Measurements from ENCODE around the gene TMEM30B.

The TMEM30B gene

GRCh38 chr14:61297581-61297980 is 16.4 kb upstream of the TMEM30B start:
- DNase-seq (ENCODE audit: low read depth) = no peak
- Histone ChIP-seq H3K27me3 (replicated peaks; ENCODE audit: control insufficient read depth, insufficient read depth, low read length) (no peaks in the 10 kb centered on the region), H3K36me3 (ENCODE audit: control insufficient read depth, insufficient read depth, low read length, severe bottlenecking) (no peaks in the 10 kb centered on the region), H3K9ac (ENCODE audit: low read length) (no peak overlapping the region), H3K9me3 (ENCODE audit: control insufficient read depth, low read length) (peaks cover 5% of the 10 kb centered on the region), H3K4me3 (ENCODE audit: low read length) (no peak overlapping the region), H3K4me1 (ENCODE audit: control insufficient read depth, insufficient read depth, low read length) (no peaks in the 10 kb centered on the region)

- H3K4me1 ChIP-seq (ENCODE audit: control insufficient read depth, insufficient read depth, low read length) = no peaks in the 10 kb centered on the region
- H3K36me3 ChIP-seq (ENCODE audit: control insufficient read depth, insufficient read depth, low read length, severe bottlenecking) = no peaks in the 10 kb centered on the region
- no peaks in the 10 kb centered on the region for H3K27me3 ChIP-seq (replicated peaks; ENCODE audit: control insufficient read depth, insufficient read depth, low read length)
- H3K4me3 ChIP-seq (ENCODE audit: low read length) = no peak overlapping the region
- peaks cover 2% of the 10 kb centered on the region for H3K9me3 ChIP-seq (ENCODE audit: control insufficient read depth, low read length)
- DNase-seq (ENCODE audit: low read depth) = peak; percentile 75
- no peak overlapping the region for H3K9ac ChIP-seq (ENCODE audit: low read length)
Measured at GRCh38 chr14:61296719-61297502, 15.8 kb upstream of the TMEM30B start.

- Histone ChIP-seq H3K4me3 (ENCODE audit: low read length) (no peak overlapping the region), H3K9ac (ENCODE audit: low read length) (no peak overlapping the region), H3K36me3 (ENCODE audit: control insufficient read depth, insufficient read depth, low read length, severe bottlenecking) (no peaks in the 10 kb centered on the region), H3K27me3 (replicated peaks; ENCODE audit: control insufficient read depth, insufficient read depth, low read length) (no peaks in the 10 kb centered on the region), H3K4me1 (ENCODE audit: control insufficient read depth, insufficient read depth, low read length) (no peaks in the 10 kb centered on the region), H3K9me3 (ENCODE audit: control insufficient read depth, low read length) (no peaks in the 10 kb centered on the region)
- no peak for DNase-seq (ENCODE audit: low read depth)
Measured at GRCh38 chr14:61296151-61296550, 15.0 kb upstream of the TMEM30B start.

- Histone ChIP-seq H3K36me3 (ENCODE audit: control insufficient read depth, insufficient read depth, low read length, severe bottlenecking) (no peaks in the 10 kb centered on the region), H3K9me3 (ENCODE audit: control insufficient read depth, low read length) (no peaks in the 10 kb centered on the region)
Measured at GRCh38 chr14:61290701-61291100, 9.6 kb upstream of the TMEM30B start.

GRCh38 chr14:61288720-61289119 is 7.6 kb upstream of the TMEM30B start:
- H3K36me3 ChIP-seq (ENCODE audit: control insufficient read depth, insufficient read depth, low read length, severe bottlenecking) = no peaks in the 10 kb centered on the region
- no peaks in the 10 kb centered on the region for H3K27me3 ChIP-seq (replicated peaks; ENCODE audit: control insufficient read depth, insufficient read depth, low read length)
- H3K9me3 ChIP-seq (ENCODE audit: control insufficient read depth, low read length) = no peaks in the 10 kb centered on the region
- H3K4me3 ChIP-seq (ENCODE audit: low read length) = no peak overlapping the region
- peaks cover 9% of the 10 kb centered on the region for H3K4me1 ChIP-seq (ENCODE audit: control insufficient read depth, insufficient read depth, low read length)
- H3K9ac ChIP-seq (ENCODE audit: low read length) = no peak overlapping the region
- no peak for DNase-seq (ENCODE audit: low read depth)

More at GRCh38 chr14:61290701-61291100, 9.6 kb upstream of the TMEM30B start:
- Histone ChIP-seq H3K27me3 (replicated peaks; ENCODE audit: control insufficient read depth, insufficient read depth, low read length) (no peaks in the 10 kb centered on the region), H3K4me1 (ENCODE audit: control insufficient read depth, insufficient read depth, low read length) (peaks cover 3% of the 10 kb centered on the region), H3K4me3 (ENCODE audit: low read length) (no peak overlapping the region), H3K9ac (ENCODE audit: low read length) (no peak overlapping the region)
- DNase-seq (ENCODE audit: low read depth) = no peak

- Histone ChIP-seq H3K9ac (ENCODE audit: low read length) (no peak overlapping the region), H3K4me3 (ENCODE audit: low read length) (no peak overlapping the region), H3K4me1 (ENCODE audit: control insufficient read depth, insufficient read depth, low read length) (peaks cover 9% of the 10 kb centered on the region), H3K36me3 (ENCODE audit: control insufficient read depth, insufficient read depth, low read length, severe bottlenecking) (no peaks in the 10 kb centered on the region), H3K27me3 (replicated peaks; ENCODE audit: control insufficient read depth, insufficient read depth, low read length) (no peaks in the 10 kb centered on the region), H3K9me3 (ENCODE audit: control insufficient read depth, low read length) (no peaks in the 10 kb centered on the region)
- DNase-seq (ENCODE audit: low read depth) = no peak
Measured at GRCh38 chr14:61288228-61288627, 7.1 kb upstream of the TMEM30B start.

GRCh38 chr14:61287196-61287595 is 6.1 kb upstream of the TMEM30B start:
- Histone ChIP-seq H3K4me1 (ENCODE audit: control insufficient read depth, insufficient read depth, low read length) (peaks cover 15% of the 10 kb centered on the region), H3K9me3 (ENCODE audit: control insufficient read depth, low read length) (no peaks in the 10 kb centered on the region), H3K4me3 (ENCODE audit: low read length) (no peak overlapping the region), H3K27me3 (replicated peaks; ENCODE audit: control insufficient read depth, insufficient read depth, low read length) (no peaks in the 10 kb centered on the region), H3K36me3 (ENCODE audit: control insufficient read depth, insufficient read depth, low read length, severe bottlenecking) (no peaks in the 10 kb centered on the region), H3K9ac (ENCODE audit: low read length) (no peak overlapping the region)
- DNase-seq (ENCODE audit: low read depth) = no peak

- Histone ChIP-seq H3K9ac (ENCODE audit: low read length) (peak overlapping the region; percentile 19), H3K4me1 (ENCODE audit: control insufficient read depth, insufficient read depth, low read length) (peaks cover 17% of the 10 kb centered on the region), H3K4me3 (ENCODE audit: low read length) (no peak overlapping the region), H3K9me3 (ENCODE audit: control insufficient read depth, low read length) (peaks cover under 1% of the 10 kb centered on the region), H3K36me3 (ENCODE audit: control insufficient read depth, insufficient read depth, low read length, severe bottlenecking) (no peaks in the 10 kb centered on the region), H3K27me3 (replicated peaks; ENCODE audit: control insufficient read depth, insufficient read depth, low read length) (no peaks in the 10 kb centered on the region)
- DNase-seq (ENCODE audit: low read depth) = no peak
Measured at GRCh38 chr14:61285364-61285763, 4.2 kb upstream of the TMEM30B start.

- no peak overlapping the region for H3K9ac ChIP-seq (ENCODE audit: low read length)
- no peak overlapping the region for H3K4me3 ChIP-seq (ENCODE audit: low read length)
- no peaks in the 10 kb centered on the region for H3K27me3 ChIP-seq (replicated peaks; ENCODE audit: control insufficient read depth, insufficient read depth, low read length)
- H3K9me3 ChIP-seq (ENCODE audit: control insufficient read depth, low read length) = peaks cover 4% of the 10 kb centered on the region
- no peaks in the 10 kb centered on the region for H3K36me3 ChIP-seq (ENCODE audit: control insufficient read depth, insufficient read depth, low read length, severe bottlenecking)
- DNase-seq (ENCODE audit: low read depth) = no peak
- peaks cover 27% of the 10 kb centered on the region for H3K4me1 ChIP-seq (ENCODE audit: control insufficient read depth, insufficient read depth, low read length)
Measured at GRCh38 chr14:61284001-61284400, 2.9 kb upstream of the TMEM30B start.

- Histone ChIP-seq H3K9me3 (ENCODE audit: control insufficient read depth, low read length) (peaks cover 4% of the 10 kb centered on the region), H3K36me3 (ENCODE audit: control insufficient read depth, insufficient read depth, low read length, severe bottlenecking) (no peaks in the 10 kb centered on the region), H3K4me1 (ENCODE audit: control insufficient read depth, insufficient read depth, low read length) (peaks cover 38% of the 10 kb centered on the region), H3K27me3 (replicated peaks; ENCODE audit: control insufficient read depth, insufficient read depth, low read length) (no peaks in the 10 kb centered on the region), H3K9ac (ENCODE audit: low read length) (no peak overlapping the region), H3K4me3 (ENCODE audit: low read length) (peak overlapping the region; percentile 89)
- DNase-seq (ENCODE audit: low read depth) = no peak
Measured at GRCh38 chr14:61282746-61283145, 1.6 kb upstream of the TMEM30B start.

- peak overlapping the region; percentile 89 for H3K4me3 ChIP-seq (ENCODE audit: low read length)
- H3K36me3 ChIP-seq (ENCODE audit: control insufficient read depth, insufficient read depth, low read length, severe bottlenecking) = no peaks in the 10 kb centered on the region
- peaks cover 4% of the 10 kb centered on the region for H3K9me3 ChIP-seq (ENCODE audit: control insufficient read depth, low read length)
- no peaks in the 10 kb centered on the region for H3K27me3 ChIP-seq (replicated peaks; ENCODE audit: control insufficient read depth, insufficient read depth, low read length)
- no peak for DNase-seq (ENCODE audit: low read depth)
- peaks cover 43% of the 10 kb centered on the region for H3K4me1 ChIP-seq (ENCODE audit: control insufficient read depth, insufficient read depth, low read length)
- H3K9ac ChIP-seq (ENCODE audit: low read length) = peak overlapping the region; percentile 16
Measured at GRCh38 chr14:61281948-61282275, 774 bp upstream of the TMEM30B start.

Data from adipocyte (in vitro differentiated cells).